Measurements from ENCODE around the gene PRKCE.

Gene PRKCE

GRCh38 chr2:45634223-45634622, 17.3 kb upstream of the PRKCE start:
- DNase-seq = no peak

GRCh38 chr2:45636008-45636407, 15.5 kb upstream of the PRKCE start:
- no peak for DNase-seq

GRCh38 chr2:45637440-45637839, 14.0 kb upstream of the PRKCE start:
- DNase-seq = no peak

- no peak for DNase-seq
Observed at GRCh38 chr2:45640576-45640975, 10.9 kb upstream of the PRKCE start.

- DNase-seq = no peak
Observed at GRCh38 chr2:45643095-45643494, 8.4 kb upstream of the PRKCE start.

GRCh38 chr2:45643543-45644542, 7.6 kb upstream of the PRKCE start:
- DNase-seq = peak; percentile 49

- DNase-seq = no peak
Observed at GRCh38 chr2:45646289-45646688, 5.2 kb upstream of the PRKCE start.

GRCh38 chr2:45647356-45647755, 4.1 kb upstream of the PRKCE start:
- DNase-seq = no peak

GRCh38 chr2:45647986-45648520, 3.4 kb upstream of the PRKCE start:
- DNase-seq = no peak

GRCh38 chr2:45648636-45649035, 2.8 kb upstream of the PRKCE start:
- no peak for DNase-seq

GRCh38 chr2:45649462-45649857, 2.0 kb upstream of the PRKCE start:
- DNase-seq = no peak

- peak; percentile 23 for DNase-seq
Observed at GRCh38 chr2:45649858-45650811, 1.3 kb upstream of the PRKCE start.

- peak; percentile 78 for DNase-seq
Observed at GRCh38 chr2:45650851-45651414, 542 bp upstream of the PRKCE start.

- no peak for DNase-seq
Observed at GRCh38 chr2:45652090-45653031, 886 bp downstream of the PRKCE start.

GRCh38 chr2:45653122-45653913, 1.8 kb downstream of the PRKCE start:
- no peak for DNase-seq

GRCh38 chr2:45654250-45654649, 2.8 kb downstream of the PRKCE start:
- DNase-seq = no peak

GRCh38 chr2:45661828-45662227, 10.4 kb downstream of the PRKCE start:
- DNase-seq = no peak

- DNase-seq = no peak
Observed at GRCh38 chr2:45664635-45665261, 13.3 kb downstream of the PRKCE start.

GRCh38 chr2:45668509-45668908, 17.0 kb downstream of the PRKCE start:
- DNase-seq = no peak

- DNase-seq = no peak
Observed at GRCh38 chr2:45669032-45669486, 17.6 kb downstream of the PRKCE start.
